ENCODE results near the gene DGKH.
"Not testable (repeated sequence)": the region's sequence is repeated elsewhere in the genome, so short reads cannot be mapped to it uniquely, and the experiment has no call there.

The DGKH gene

DNA sequence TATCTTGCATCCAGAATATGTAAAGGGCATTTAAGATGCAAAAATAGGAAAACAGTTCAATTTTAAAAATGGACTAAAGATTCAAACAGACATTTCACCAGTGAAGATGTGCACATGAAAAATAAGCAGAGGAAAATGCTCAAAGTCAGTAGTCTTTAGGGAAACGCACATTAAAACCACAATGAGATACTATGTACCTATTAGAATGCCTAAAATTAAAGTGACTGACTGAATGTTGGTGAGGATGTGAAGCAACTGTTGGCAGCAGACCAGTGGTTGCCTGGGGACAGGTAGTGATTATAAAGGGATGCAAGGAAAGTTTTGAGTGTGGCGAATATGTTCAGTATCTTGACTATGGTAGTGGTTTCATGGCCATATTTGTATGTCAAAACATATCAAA, 75.2 kb downstream of the DGKH start:
- DNase-seq: no peak

DNA sequence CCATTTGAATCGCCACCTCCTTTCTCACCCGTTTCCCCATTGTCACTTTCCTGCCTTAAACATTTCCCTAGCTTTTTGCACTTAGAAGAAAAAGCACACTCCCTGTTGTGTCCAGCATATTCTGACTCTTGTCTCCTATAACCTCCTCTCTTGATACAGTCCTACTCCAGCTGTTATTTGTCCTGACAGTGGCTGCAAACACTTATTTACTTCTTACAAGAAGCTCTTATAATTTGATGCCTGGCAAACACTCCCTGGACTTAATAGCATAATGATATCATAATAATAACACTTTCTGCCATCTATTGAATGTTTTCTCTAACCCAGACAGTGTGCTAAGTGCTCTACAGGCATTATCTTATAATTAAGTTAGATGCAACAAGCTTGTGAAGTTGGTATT, 76.6 kb downstream of the DGKH start:
- DNase-seq: no peak

DNA sequence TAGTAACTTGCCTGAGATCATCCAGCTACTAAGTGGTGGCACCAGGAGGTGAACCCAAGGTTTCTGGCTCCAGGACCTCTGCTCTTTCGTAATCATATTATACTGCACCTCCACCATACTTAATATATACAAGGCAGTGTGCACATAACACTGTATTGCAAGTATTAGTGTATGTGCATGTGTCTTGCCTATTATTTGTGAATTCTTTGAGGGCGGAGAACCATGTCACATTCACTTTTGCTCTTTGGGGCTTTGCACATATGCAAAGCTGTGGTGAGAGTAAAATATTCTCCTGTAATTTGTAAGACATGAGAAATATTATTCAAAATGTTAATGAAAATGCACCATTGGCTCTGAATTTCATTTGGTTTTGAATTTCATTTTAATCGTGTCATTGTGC, 78.6 kb downstream of the DGKH start:
- no peak for DNase-seq

DNA sequence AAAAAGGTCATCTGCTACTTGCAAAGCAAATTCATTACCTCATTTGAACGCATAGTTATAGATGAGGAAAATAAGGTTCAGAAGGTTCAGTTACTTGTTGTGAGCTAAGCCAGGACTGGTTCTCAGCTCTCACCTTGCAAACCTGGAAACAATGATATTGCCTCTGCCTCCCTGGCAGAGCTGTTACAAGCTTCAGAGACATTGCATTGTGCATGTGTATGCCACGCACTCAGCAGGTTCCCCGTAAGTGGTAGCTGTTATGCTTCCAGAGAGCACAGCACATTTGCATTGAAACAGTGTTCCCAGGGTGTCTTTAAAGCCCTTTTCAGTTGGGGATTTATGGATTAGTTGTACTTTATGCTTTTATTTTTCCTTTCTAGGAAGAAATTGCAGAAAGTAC, 80.6 kb downstream of the DGKH start:
- no peak for DNase-seq

DNA sequence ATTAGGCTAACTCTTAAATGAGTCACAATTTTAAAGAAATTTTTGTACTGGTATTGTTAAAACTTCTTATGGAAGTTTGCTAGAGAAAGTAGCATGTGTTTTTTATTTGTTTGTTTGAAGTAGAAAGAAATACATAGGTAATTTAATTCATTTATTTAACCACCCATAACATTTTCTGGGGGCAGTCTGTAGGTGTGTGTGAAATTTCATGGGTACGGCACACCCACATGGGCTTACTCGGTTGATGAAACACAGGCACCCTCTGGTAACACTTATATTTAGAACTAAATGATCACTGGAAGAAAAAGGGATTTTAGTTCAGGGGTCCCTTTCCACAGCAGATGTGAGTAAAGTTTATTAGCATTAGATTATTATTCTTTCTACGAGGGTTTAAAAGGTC, 88.1 kb downstream of the DGKH start:
- no peak for DNase-seq

DNA sequence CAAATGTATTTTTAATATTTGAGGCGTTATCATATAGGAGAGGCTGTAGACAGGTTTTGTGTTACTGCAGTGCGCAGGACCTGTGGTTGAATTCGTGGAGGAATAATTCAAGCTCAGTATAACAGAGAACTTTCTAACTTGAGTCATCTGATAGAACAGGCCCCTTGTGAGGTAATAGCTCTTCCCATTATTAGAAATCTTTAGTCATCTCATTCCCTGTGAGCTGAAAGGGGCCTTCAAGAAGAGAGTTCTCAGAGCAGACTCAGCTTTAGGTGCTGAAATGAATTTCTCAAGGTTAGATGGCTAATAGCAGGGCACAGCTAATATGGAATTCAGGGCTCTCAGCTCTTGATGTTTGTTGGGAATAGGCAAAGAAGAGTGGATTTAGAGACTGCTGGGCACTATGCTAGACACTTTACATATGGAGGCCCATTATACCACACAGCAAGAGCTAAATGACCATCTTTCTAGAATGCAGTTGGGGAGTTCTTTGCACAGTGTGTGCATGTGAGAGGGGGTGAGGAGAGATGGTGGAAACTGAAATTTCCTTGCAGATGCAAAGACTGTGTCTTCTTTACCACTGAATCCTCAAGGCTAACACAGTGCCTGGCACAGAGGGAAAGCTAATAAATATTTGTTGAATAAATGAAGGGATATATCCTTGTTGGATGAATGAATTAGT, 89.5 kb downstream of the DGKH start:
- DNase-seq: no peak

DNA sequence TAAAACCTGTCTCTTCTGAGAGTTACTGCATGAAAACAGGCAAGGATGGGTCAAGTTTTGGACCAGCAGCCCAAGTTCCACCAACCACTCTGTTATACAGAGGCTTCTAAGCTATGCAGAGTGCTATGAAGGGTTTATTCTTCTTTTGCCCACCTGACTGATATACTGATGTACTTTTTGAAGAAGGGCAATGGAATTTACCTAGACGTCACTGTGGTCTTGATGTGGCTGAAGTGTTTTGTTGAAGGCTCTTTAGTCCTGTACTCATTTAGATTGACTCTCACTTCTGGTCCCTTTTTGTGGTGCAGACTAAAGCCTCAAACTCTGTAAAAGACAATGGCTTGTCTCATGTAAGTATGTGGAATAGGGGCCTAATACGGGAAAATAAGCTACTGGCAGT, 92.0 kb downstream of the DGKH start:
- no peak for DNase-seq

DNA sequence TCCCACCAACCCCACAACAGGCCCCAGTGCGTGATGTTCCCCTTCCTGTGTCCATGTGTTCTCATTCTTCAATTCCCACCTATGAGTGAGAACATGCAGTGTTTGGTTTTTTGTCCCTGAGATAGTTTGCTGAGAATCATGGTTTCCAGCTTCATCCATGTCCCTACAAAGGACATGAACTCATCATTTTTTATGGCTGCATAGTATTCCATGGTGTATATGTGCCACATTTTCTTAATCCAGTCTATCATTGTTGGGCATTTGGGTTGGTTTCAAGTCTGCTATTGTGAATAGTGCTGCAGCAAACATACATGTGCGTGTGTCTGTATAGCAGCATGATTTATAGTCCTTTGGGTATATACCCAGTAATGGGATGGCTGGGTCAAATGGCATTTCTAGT, 92.6 kb downstream of the DGKH start:
- DNase-seq: not testable (repeated sequence)

DNA sequence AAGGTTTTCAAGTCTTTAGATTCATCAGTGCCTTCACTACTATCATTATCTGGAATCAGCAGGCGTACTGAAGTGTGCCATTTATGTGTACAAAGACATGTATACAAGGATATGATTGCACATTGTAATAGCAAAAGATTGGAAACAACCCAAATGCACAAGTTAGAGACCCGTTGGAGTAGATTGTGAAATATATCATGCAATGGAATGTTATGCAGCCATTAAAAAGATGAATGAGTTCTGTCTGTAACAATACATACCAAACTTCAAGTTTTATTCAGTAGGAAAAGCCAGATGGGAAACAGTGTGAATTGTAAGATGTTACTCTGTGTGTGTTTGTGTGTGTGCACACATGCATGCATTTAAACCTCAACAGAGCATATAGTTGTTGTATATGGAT, 97.9 kb downstream of the DGKH start:
- DNase-seq: no peak

DNA sequence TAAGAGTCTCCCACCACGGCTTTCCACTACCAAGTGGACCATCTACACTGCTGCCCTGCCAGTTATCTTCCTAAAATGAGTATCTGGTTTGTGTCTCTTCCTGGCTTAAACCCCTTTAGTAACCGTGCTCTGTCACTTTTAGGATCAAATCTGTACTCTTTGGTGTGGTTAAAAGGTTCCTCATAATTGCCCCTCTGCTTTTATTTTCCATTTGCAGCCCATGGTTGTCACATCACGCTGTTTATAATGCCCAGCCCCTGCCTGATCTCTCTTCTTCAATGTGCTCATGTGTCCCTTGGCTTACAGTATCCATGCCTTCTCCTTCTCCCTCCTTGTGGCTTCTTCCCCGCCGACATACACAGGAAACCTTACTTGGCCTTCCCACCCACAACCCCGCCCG, 100.1 kb downstream of the DGKH start:
- no peak for DNase-seq

DNA sequence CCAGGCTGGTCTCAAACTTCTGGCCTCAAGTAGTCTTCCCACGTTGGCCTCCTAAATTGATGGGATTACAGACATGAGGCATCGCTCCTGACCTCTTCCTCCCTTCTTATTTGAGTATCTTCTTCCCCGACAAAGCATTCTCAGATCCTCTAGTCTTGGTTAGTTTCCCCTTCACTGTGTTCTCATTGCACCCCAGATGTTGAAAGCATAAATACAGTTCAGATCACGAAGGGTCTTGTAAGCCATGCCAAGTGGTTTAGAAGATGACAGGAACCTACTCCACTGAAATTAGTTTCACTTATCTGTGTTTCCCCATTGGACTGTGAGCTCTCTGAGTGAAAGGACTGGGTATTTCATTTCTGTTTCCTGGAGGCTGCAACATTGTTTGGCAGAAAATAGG, 100.7 kb downstream of the DGKH start:
- no peak for DNase-seq

DNA sequence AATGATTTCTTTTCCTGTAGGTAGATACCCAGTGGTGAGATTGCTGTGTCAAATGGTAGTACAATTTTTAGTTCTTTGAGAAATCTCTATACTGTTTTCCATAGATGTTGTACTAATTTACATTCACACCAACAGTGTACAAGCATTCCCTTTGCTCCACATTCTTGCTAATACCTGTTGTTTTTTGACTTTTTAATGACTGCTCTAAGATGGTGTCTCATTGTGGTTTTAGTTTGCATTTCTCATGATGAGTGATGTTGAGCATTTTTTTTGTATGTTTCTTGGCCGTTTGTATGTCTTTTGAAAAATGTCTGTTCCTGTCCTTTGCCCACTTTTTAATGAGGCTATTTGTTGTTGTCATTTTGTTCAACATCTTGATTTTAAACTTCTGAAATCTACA, 103.3 kb downstream of the DGKH start:
- DNase-seq: no peak

DNA sequence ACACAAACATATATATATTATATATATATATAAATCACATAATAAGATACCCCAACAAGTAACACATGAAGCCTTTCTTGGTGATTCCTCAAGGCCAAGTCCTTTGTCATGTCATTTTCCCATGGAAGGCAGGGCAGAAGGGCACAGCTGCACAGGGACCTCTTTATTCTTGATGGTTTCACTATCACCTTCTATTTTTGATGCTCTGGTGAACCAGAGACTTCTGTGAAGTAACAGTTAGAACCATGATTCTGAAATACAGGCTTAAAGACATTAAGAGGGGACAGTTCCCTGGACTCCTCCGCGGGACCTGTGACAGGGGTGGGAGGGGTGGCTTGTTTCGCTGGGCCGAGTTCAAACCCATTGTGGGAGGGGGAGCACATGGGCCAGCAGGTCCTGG, 104.0 kb downstream of the DGKH start:
- DNase-seq: no peak

DNA sequence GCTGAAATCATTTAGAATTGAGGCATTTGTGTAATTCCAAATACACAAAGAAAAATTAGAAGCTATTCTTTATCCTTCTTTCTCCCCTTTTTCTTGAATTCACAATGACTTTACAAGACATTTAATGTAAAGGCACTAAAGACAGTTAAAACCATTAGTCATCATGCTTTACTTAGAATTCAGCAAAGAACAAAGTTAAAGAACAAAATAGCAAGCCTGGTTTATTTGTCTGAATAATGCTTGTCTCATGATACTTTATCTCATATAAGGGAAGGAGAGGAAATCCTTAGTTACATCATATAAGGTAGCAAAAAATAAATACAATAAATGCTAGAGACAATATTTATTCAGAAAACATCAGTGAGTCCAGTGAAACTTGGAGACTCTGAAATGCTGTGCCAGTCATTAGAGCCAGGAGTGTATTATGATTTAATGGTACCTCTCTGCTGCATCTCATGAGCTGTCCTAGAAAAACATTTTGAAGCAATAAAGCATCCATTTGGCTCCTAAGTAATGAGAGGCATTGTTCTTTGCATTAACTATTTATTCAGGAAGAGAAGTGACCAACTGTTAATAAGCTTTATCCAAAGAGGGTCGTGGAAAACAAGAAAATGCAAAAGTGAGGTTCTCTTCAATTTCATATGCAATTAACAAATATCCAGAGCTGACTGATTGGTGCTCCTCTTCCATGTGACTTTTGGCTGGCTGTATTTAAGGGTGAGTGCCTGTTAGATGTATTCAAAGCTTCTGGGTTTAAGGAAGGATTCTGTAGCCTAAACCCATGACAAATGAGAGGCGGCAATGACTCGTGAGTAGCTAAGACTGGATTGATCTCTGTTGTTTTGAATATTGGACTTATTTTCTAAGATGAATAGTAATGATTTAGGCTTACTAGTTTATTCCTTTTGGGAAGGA, 105.0 kb downstream of the DGKH start:
- DNase-seq: no peak

DNA sequence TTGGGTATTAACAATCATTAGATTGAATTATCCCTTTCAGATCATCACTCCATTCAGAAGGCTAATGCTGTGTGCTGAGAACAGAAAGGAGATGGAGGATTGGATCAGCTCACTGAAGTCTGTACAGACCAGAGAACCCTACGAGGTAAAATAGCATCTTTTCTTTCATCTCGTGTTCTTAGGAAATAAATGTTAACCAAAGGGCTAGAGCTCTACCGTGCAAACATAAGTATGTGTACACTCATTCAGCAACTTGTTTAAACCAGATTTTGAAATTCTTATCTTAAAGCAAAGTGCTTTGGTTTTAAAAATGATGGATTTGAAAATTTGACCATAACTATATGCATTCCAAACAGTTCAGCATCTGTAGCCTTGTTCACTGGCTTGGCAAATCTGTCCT, 106.8 kb downstream of the DGKH start:
- no peak for DNase-seq

DNA sequence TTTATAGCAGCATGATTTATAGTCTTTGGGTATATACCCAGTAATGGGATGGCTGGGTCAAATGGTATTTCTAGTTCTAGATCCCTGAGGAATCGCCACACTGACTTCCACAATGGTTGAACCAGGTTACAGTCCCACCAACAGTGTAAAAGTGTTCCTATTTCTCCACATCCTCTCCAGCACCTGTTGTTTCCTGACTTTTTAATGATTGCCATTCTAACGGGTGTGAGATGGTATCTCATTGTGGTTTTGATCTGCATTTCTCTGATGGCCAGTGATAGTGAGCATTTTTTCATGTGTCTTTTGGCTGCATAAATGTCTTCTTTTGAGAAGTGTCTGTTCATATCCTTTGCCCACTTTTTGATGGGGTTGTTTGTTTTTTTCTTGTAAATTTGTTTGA, 114.9 kb downstream of the DGKH start:
- not testable (repeated sequence) for DNase-seq

DNA sequence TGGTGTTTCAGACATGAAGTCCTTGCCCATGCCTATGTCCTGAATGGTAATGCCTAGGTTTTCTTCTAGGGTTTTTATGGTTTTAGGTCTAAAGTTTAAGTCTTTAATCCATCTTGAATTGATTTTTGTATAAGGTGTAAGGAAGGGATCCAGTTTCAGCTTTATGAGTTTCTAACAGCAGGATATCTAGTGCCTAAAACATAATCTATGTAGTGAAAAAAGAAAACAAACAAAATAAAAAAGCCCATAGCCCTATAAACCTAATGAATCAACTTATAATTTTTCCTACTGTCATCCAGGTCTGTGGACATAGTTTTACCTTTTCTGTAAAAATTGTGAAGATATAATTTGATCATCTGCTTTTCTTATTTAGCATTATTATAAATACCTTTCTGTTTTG, 115.5 kb downstream of the DGKH start:
- DNase-seq: not testable (repeated sequence)

DNA sequence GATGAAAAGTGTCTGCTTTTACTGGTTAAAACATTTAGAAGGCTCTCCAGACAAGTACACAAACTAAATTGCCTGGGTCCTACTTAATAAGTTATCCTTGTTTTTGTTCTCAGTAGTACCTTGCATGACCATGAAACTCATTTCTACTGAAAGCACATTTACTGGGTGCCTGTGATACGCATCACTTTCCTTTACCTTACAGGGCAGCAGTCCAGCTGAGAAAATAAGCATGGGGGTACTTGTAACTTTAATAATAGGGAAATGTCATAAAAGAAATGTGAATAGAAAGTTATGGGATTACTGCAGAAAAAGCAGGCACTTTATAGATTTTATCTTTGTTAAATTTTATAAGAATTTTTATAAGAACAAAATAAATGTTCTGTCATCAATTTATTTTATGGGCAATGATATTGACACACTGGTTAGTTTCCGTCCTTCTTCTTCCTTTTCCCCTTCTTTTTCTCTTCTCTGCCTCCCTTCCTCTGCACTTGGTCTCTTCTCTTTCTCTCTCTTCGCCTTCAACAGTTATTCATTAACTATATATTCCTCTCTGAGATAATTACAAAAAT, 116.2 kb downstream of the DGKH start:
- no peak for DNase-seq

DNA sequence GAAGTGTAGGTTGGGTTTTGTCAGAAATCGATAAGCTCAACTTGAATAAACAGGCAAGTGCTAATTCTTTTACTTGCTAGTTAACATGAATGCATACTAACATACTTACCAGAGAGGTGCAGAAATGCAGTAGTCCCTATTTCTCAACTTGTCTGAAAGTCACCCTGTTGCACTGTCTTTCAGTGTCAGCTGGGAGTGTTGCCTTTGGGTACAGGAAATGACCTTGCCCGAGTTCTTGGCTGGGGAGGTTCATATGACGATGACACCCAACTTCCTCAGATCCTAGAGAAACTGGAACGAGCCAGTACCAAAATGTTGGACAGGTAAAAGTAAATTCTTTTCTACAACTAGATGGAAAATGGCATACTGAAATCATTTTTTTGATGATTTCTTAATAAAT, 120.0 kb downstream of the DGKH start:
- DNase-seq: no peak

DNA sequence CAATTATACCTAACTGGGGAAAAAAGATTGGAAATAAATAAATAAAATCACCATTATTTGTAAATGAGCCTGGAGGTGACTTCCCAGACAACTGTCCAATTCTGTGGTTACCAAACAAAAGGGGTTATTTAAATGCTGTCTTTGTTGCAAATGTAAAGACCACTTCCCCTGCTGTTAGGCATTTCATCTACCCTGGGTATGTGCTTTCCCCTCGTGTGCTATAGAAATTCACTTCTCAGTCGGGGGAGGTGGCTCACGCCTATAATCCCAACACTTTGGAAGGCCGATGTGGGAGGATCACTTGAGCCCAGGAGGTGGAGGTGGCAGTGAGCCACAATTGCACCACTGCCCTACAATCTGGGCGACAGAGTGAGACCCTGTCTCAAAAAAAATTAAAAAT, 121.6 kb downstream of the DGKH start:
- no peak for DNase-seq

DNA sequence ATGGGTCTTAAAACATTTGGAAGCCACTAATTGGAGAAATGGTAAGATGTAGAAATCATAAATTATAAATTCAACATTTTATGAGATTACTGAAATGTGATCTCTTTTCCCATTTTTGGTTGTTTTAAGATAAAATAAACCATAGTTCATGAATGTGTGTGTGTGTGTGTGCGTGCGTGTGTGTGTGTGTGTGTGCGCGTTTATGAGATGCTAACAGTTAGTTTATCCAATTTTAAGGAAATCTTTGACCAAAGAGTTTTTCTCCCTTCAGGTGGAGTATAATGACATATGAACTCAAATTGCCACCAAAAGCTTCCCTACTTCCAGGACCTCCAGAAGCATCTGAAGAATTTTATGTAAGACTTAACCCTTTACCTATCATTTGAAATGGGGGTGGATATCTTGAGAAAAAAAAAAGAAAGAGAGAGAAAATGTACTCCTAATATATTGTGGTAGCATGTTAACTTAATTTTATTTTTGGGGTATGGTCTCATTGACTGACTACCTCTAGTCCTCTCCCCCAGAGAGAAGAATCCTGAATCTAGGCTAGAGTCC, 125.4 kb downstream of the DGKH start:
- DNase-seq: no peak

DNA sequence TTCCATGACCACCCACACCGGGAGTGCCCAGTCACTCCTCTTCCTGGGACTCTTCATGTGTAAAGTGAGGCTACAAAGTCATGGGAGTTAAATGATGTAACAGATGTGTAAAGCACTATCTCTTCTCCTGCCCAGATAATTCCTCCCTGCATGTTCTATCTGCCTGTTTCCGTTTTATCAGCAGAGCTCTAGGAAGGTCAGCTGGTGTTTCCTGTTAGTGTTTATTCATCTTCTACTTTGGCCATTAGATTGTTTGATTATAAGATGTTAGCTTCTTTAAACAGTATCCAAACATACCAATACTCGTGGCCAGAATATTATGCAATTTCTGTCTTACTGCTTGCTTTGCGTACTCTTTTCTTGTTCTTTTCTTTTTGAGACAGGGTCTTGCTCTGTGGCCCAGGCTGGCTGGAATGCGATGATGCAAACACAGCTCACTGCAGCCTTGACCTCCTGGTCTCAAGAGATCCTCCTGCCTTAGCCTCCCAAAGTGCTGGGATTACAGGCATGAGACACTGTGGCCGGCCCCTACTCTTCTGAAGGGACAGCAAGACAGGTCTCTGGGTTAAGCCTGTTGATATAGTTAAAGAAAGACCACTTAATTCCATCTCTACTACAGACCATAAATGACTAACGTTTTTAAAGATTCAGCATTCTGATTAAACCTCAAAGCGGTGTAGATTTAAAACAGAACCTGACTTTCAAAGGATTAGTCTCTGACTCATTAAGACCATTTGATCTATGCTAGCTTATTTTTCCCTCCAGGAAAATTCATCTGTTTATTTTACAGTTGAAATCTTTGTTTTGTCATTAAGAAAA, 126.1 kb downstream of the DGKH start:
- DNase-seq: no peak

DNA sequence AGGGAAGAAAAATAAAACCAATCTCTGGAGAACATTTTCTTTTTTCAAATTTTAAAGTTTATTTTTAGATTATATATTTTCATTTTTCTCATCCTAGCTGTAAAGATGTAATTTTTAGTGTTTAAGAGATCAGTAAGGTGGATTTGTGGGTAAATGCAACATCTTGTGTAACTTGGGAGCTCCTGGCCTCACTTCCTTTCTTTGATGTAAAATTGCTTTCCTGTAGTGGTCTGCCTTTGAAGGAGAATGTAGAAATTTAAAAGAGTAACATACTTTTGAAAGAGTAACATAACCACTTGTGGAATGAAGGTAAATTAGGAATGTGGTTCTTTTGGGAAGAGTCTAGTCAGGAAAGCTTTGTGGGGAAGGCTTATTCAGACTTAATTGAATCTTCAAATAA, 127.8 kb downstream of the DGKH start:
- DNase-seq: no peak
